Adrenal gland (tissue), 5 donors: ENCODE measurements around the gene IFNGR1.

ENCODE experiments used
- POLR2A ChIP-seq, 2 donors: fragments of 450-650 bp; IDR thresholded peaks; one replicate each; pipeline ENCODE4 v1.6.1; 2017; ENCODE audit warnings: antibody characterized with exemption in 2 of 2, mild to moderate bottlenecking in 2 of 2, moderate library complexity in 1 of 2
- TF ChIP-seq, protein P1 (sequence below), 6 experiments: fragments of 450-650 bp in 4 of 6; fragments of 200-600 bp in 2 of 6; sonication (generic) in 1 of 6; IDR thresholded peaks; 1 replicate in 5 of 6; 2 replicates in 1 of 6; pipeline versions ENCODE4 v1.5.1 to v1.8.0; 2016 to 2021; ENCODE audit warnings: antibody characterized with exemption in 6 of 6, mild to moderate bottlenecking in 2 of 6, moderate library complexity in 1 of 6
- donor health status: DM: no; HTN: no; CAD: no.

DNA sequence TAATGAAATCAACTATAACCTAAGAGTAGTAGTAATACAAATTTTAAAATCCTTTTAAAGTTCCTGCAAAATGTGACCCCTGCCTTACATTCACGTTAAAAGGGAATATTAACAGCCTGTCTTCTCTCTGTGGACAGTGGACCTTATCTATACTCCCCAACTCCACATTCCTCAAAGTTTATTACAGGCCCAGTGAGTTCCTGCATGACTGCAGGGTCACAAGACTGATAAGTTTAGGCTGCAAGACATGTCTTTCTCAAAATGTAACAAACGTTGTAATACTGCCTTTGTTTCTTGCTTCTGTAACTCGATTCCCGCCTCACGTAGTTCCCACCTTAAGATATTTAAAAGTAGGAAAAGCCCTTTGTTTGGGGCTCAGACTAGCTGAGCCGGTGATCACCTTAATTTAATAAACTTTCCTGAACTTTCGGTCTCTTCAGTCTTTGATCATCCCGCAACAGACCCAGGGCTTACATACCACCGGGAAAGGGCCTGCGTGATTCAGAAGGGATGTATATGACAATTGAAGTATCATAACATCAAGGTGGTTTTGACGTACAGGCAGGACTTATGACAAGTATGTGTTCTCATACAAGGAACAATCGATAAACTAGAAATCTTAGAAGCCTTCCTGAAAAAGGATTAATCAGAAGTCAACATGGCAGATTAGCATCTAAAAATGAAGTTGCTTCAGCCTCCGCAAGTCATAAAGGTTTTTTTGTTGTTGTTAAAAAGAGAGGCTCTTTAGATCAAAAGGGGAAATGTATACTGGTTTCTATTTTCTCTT is 48.7 kb downstream of the IFNGR1 start:
- TF ChIP-seq, protein P1, sequence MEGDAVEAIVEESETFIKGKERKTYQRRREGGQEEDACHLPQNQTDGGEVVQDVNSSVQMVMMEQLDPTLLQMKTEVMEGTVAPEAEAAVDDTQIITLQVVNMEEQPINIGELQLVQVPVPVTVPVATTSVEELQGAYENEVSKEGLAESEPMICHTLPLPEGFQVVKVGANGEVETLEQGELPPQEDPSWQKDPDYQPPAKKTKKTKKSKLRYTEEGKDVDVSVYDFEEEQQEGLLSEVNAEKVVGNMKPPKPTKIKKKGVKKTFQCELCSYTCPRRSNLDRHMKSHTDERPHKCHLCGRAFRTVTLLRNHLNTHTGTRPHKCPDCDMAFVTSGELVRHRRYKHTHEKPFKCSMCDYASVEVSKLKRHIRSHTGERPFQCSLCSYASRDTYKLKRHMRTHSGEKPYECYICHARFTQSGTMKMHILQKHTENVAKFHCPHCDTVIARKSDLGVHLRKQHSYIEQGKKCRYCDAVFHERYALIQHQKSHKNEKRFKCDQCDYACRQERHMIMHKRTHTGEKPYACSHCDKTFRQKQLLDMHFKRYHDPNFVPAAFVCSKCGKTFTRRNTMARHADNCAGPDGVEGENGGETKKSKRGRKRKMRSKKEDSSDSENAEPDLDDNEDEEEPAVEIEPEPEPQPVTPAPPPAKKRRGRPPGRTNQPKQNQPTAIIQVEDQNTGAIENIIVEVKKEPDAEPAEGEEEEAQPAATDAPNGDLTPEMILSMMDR (IDR thresholded peaks at IDR 0.05) = no peak
- no peak for TF ChIP-seq POLR2A (IDR thresholded peaks at IDR 0.05)
